SK-MEL-5 (cell line): ENCODE results near the gene FOXL2NB. TPM values are rescaled to one million over a fixed set of nuclear protein-coding genes. Genes with fewer than 3 reads are reported as not detected.
A peak's percentile ranks its signal among the peaks of the same experiment; 100 is the strongest.
"Not testable (repeated sequence)": the region's sequence is repeated elsewhere in the genome, so short reads cannot be mapped to it uniquely, and the experiment has no call there.

Experiments
- DNase-seq: peaks from one replicate; pipeline ENCODE4 v3.0.0-alpha.2; 2016; ENCODE audit warnings: low read depth, low spot score
- in situ Hi-C: cut with HindIII; loops from 2 replicates; pipeline ENCODE4 v1.10.0; 2016; ENCODE audit warnings: low sequenced_read_pairs, high pct_unique_total_duplicates, low pct_unique_long_range_greater_than_20kb
- total RNA-seq: library from RNA; depleted of rRNA; stranded (reverse); fragments of >200 nt; shearing (Covaris generic); gene quantifications from 2 replicates; pipeline ENCODE4 v1.2.3, GENCODE V29; 2014

FOXL2NB gene
- total RNA-seq, 1 experiment from 2014 or later, result not detected

DNA sequence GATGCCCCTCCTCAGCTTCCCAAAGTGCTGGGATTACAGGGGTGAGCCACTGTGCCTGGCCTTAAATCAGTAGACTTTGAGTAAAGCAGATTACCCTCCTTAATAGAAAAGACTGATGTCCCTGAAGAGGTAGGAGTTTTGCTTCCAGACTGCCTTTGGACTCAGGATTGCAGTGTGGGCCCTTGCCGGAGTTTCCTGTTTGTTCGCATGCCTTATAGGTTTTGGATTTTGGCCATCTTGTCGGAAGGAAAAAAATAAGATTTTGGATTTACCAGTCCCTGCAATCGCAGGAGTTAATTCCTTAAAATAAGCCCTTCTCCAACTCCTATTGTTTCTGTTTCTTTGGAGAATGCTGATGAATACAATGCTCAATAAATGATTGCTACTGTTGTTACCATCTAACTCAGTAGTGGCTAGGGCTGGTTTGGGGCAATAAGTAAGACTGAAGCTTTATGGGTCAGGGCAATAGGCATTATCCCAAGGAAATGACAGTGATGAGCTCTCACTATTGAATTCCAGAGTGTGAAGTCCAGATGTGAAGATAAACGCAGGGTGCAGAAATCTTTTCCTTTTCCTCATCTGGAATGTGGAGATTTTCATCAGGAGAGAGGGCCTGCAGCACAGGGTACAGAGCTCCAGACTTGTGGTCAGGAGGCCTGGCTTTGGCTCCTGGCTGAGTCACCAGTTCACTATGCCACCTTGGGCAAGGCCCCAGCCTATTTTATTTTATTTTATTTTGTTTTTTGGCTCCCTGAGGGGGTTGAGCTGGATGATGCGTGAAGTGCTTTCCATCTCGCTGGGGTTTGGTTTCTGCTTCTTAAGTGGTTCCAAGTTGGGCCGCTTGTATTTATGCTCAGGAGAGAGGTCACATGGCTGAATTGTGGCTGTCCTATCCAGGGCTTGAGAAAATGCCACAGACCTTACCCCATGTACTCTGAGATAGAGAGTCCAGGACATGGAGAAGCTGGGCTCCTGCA, 25.4 kb upstream of the FOXL2NB start:
- in situ Hi-C loops, result loop anchor here (25.0 kb wide), 1 partner anchor 209 kb away; no protein-coding TSS in a partner anchor
- no peak for DNase-seq

DNA sequence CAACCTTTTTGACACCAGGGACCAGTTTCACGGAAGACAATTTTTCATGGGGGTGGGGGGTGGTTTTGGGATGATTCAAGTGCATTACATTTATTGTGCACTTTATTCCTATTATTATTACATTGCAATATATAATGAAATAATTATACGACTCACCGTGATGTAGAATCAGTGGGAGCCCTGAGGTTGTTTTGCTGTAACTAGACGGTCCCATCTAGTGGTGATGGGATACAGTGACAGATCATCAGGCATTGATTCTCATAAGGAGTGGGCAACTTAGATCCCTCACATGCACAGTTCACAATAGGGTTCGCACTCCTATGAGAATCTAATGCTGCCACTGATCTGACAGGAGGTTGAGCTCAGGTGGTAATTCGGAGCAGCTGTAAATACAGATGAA, 24.6 kb upstream of the FOXL2NB start:
- not testable (repeated sequence) for DNase-seq
- in situ Hi-C loops, result loop anchor here (25.0 kb wide), 1 partner anchor 210 kb away; no protein-coding TSS in a partner anchor

DNA sequence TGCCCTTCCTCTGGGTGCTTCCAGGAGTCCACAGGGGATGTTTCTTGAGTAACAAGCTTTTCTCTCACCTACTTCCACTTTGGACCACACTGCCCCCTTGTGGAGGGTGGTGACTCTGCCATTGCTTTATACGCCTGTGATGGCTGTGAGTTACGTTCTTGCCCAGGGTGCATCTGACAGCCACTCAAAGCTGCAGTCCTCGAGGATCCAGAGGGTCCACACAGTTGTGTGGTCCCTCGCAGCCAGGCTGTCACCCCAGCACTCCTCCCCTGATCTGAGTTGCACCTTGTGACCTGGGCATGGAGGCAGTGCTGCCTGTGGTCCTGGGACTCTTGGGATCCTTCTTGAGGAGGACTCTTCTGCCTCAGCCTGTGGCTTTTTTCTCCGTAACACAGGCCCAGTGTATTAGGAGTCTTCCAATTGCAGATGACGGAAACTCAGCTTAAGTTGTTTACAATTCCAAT, 23.5 kb upstream of the FOXL2NB start:
- peak; percentile 91 for DNase-seq
- in situ Hi-C loops, result loop anchor here (25.0 kb wide), 1 partner anchor 211 kb away; no protein-coding TSS in a partner anchor

DNA sequence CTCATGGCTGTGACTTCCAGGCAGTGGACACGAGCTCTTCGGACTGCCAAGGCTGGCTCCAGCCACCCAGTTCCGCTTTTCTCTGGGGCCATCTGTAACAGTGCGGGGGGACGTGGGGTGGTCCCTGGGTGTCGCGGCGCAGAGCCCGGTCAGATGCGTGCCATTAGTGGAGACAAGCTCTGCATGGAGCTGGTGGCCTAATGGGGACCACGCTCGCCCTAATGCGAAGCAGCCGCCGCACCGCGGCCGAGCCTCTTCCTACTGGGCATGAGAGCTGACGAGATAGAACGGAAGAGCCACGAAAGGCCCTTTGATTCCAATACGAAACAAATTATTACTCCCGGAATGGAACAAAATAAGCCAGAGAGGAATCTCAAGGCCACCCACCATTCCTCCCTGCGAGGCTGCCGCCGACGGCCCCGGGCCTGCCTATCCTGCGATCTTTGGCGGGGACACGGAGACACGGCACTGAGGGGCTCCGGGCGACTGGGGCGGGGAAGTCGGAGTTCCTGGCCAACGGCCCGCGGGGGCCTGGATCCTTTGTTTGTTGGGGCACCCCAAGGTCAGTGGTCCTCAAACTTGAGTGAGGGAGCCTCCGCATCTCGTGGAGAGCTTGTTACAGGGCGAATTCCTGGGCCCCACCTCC, 18.2 kb upstream of the FOXL2NB start:
- DNase-seq, result no peak
- in situ Hi-C loops, result no loop called here

DNA sequence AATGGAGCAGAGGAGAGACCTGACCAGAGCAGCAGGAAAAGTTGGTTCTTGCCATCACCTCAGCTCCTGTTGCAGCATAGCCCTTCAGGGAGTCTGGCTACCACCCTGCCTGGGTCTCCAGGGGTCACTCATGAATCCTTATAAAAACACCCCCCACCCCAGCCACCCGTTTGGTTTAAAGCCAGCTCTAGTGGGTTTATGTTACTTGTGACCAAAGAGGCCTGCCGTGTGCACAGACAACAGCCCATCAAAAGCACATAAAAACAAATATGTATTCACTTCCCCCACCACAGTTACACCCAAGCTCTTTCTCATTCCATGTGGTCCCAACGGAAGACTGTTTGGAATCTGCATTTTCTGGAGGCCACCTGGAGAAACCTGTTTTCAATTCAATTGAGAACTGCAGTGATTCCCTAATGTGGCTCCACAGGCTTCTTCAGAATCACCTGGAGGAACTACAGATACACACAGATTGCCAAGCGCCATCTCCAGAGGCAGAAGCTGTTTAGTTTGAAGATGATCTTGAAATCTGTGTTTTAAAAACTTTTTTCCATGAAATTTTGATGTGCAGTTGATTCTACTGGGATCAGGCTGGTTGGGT, 13.8 kb upstream of the FOXL2NB start:
- in situ Hi-C loops, result no loop called here
- DNase-seq, result no peak

DNA sequence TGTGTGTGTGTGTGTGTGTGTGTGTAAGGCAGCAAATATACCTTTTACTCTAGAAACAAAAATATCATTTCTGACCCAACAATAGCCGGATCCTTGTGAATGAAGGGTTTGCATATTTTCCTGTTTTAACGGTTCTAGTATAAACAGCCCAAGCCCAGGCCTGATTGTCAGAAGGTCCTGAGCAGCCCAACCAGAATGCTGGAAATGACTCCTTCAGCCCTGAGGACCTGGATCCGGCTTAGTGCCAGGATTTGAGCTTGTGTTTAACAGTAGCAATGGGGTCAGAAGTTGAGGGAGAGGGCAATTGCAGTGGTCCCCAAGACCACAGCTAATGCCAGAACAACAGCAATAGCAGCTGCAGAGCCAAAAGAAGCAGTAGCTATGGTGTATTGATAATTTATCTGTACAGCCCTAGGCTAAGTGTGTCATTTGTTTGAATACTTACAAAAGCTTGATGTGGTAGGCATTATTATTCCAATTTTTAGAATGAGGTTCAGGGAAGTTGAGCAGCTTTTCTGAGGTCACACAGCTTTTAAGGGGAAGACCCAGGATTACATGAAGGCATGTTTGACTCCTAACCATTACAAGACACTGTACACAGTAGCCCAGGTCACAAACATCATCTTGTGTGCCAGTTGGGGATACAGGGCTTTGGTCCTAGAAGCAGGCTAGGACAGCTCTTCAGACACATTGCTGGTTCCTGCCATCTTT, 12.9 kb upstream of the FOXL2NB start:
- in situ Hi-C loops, result no loop called here
- no peak for DNase-seq

DNA sequence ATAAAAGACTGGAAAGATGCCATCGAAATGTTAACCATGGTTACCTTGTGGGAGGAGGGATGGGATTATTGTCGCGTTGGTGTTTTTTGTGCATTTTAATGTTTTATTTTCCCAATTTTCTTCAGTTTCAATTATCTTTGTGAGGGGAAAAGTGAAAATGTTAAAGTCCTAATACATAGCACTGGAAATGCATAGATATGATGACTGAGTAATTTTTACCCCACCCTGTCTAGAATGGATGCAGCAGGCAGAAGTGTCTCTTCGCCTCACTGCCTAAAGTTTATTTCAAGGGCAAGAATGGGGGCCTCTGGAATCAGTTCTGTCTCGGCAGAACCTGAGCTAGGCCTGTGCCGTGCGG, 11.5 kb upstream of the FOXL2NB start:
- in situ Hi-C loops, result no loop called here
- DNase-seq, result no peak

DNA sequence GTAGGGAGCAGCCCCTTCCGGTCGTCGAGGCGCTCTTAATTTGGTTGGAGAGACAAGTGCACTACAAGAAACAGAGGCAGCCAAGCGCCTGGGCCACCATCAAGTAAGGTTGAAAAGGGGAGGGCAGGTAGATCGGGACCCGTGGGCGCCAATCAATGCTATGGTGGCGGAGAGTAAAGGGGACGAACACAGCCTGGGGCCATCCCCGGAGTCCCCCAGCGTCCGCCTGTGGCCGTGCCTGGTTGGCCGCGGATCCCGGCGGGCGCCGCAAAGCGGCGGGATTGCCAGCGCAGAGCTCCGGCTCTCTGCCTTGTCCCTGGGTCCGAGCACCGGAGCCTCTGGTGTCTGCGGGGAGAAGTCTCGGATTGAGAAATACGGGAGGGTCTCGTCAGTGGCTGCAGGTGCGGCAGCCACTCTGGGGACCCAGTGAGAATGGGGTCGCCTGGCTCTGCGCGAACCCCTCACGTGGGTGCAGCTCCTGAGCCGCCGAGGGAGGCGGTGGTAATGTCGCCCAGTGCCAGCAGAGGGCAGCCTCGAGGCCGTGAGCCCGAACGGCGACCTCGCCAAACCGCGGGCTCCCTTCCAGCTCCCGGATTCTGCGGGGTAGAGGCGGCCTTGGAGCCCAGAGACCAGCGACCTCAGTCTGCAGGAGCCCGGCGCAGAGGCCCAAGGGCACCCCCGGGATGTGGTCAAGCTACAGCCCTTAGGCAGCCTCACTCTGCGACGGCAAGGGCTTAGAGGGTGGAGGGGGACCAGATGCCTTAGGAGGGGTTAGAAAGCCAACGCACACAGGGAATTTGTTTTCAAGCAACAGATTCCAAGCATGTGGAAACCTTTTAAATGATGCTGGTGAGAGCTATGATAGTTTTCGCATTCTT, 10.9 kb upstream of the FOXL2NB start:
- peak; percentile 61 for DNase-seq
- in situ Hi-C loops, result no loop called here

DNA sequence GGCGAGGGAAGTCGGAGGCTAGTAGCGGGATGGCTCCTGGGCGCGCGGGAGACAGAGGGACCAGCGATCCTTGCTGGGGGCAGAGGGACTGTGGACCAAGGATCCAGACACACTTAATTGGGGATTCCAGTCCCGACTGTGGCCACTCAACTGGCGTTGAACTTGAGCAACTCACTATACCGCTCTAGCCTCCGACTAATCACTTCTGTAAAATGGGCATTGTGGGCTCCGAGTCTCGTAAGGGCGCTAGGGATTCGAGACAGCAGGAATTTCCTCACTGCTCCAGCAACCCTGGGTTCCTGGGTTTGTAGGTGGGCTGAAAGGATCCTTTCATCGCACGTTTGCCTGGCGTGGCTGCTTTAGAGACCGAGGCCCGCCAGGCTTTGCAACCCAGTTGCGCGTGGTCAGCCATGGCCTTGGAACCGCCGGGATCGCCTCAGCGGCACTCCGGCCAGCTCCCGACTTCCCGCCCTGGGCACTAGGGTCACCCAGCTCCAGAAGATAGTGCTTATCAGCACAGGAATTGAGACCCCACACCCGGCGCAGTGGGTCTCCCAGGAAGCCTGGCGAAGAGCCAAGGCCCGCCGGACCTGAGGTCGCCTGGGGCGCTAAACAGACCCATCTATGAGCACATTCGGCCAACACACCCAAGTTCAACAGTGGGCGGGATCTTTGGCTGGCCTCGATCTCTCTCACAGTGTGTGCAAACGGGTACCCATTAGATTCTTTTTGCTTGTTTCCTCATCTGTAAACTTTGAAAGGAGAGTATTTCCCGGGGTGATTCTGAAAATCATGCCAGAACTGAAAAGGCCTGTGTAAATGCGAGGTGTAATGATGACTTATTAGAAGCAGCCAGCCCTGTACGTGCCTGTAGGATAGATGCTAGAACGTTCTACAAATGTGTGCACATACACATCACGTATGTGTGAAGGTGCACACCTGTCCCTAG, 10.0 kb upstream of the FOXL2NB start:
- in situ Hi-C loops, result no loop called here
- no peak for DNase-seq

DNA sequence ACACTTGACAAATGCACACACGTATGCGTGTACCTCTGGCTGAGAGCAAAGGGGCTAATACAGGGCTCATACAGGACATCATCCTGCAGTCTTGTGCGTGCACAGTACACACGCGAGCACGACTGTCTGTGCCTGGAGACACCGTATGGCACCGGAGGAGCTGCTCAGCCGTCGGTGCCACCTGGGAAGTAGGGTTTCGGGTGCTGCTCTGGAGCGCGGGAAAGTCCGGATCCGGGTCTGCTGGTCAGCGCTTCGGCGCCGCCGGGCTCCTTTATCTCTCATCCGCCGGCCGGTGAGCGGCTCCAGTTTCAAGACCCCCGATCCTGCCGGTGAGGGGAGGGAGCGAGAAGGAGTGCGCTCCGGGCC, 9.3 kb upstream of the FOXL2NB start:
- in situ Hi-C loops, result no loop called here
- no peak for DNase-seq

DNA sequence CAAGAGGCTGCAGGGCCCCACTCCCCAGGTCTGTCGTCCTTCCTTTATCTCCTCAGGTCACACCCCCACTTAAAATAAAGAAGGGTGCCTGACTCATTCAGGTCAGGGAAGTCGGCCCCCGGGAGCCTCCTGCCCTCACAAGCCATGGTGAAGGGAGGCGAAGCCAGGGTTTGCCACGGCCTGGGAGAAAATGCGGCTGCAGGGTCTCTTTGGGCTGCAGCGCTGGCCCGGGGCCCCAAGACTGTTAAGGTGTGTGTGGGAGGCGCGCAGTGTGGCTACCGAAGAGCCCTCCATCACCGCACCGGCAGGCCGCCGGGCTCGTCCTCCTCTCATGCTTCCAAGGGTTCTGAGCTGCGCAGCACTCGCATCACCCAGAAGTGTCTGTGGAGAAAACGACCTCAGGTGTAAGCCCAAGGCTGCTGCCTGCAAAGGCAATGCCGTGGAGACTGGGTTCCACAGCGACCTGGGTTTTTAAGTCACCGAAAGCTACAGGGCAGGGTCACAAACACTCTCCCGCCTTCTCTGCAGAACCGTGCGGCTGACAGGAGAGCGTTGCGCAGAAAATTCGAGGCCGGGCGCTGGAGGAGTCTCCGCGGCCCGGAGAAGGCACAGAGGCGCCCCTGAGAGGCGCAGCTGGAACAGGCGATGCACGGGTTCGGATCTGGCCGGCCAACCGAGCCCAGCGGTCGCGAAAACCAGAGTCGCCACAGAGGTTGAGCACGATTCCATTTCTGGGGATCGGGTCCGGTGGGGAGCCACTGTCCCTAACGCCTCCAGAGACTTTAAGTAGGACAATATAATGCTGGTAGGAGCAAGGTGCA, 8.8 kb upstream of the FOXL2NB start:
- in situ Hi-C loops, result no loop called here
- no peak for DNase-seq

DNA sequence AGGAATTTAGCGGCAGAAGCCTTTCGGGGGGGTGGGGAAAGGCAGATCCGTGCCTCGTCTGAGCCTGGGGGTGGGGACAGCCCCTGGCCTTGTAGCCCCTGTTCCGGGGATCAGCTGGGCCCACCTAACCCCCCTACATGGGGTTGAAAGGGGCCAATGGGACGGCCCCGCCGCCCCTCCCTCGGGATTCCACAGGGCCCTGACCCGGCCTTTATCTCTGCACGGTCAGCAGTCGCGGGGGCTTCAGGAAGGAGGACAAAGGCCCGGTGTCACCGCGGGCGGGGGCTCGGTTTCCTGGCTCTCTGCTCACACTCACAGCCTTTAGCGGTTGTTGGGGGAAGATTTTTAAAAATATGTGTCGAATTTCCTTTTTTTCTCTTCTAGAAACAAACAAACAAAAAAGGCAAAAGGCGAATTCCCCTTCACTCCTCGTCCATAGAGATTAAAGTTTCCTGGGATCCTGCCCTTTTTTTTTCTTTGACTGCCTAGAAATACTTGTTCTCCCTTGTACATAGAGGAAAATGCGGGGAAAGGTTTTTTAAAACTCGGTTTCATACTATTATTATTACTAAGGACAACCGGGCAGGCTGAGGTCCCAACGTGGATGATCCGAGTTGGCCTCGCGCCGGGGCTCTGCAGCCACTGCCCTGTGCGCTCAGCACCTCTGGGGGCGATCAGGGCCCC, 8.0 kb upstream of the FOXL2NB start:
- in situ Hi-C loops, result no loop called here
- DNase-seq, result no peak

DNA sequence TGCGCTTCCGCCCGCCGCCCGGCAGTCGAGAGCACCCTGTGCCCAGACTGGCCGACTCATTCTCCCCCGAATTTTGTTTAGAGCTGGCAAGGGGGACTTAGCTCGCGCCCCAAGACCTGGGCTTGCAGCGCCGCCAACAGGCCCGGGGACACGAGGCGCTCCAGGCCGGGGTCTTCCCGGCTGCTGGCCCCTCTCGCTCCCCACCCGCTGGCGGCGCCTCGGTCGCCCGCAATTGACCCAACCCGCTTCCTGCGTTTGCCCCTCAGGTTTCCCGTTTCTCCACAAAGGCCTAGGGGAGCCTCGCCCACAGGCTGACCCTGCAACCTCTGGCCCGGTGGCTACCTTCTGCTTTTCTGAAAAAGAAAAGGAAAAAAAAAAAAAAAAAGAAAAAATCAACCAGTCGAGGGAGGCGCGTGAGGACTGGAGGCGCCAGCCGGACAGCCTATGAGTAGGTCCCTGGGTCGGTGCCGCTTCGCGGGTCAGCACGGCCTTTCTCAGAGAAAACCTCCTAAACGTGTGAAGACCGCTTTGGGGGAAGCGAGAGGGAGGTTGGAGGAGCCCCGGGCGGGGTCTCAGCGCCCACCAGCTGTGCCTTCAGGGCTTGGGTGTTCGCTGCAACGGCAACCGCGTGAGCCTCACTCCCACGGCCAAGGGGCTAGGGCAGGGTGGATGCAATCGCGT, 7.3 kb upstream of the FOXL2NB start:
- no peak for DNase-seq
- in situ Hi-C loops, result no loop called here

DNA sequence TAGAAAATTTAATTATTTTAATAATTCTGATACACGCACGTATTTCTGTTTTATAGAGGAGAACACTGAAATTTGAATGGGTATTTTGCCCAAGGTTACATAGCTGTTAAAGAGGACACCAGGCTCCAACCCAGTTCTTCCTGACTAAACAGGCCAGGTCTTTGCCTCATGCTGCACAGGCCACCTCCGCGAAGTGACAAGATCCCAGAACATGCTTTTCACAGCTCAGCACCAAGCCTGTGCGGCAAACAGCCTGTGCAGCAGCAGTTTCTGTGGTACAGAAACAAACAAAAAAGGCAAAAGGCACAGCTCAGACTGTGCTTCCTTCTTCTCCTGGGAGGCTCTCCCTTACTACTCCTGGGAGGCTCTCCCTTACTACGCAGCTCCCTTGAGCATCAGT, 6.6 kb upstream of the FOXL2NB start:
- in situ Hi-C loops, result no loop called here
- no peak for DNase-seq
